ENCODE measurements around the gene MRPS27.

GRCh38 chr5:72366324-72366976 lies 46.4 kb upstream of the MRPS27 start:
- TF ChIP-seq CTCF (IDR thresholded peaks at IDR 0.05; ENCODE audit: low read depth, low read length, missing input control) (peak; percentile 81), RAD21 (IDR thresholded peaks at IDR 0.05) (peak; percentile 89 to 94), FOXA1 (IDR thresholded peaks at IDR 0.05) (no peak)

Measured in liver (tissue), 3 donors.